Measurements from ENCODE around the gene PIK3R1.

The PIK3R1 gene

DNA sequence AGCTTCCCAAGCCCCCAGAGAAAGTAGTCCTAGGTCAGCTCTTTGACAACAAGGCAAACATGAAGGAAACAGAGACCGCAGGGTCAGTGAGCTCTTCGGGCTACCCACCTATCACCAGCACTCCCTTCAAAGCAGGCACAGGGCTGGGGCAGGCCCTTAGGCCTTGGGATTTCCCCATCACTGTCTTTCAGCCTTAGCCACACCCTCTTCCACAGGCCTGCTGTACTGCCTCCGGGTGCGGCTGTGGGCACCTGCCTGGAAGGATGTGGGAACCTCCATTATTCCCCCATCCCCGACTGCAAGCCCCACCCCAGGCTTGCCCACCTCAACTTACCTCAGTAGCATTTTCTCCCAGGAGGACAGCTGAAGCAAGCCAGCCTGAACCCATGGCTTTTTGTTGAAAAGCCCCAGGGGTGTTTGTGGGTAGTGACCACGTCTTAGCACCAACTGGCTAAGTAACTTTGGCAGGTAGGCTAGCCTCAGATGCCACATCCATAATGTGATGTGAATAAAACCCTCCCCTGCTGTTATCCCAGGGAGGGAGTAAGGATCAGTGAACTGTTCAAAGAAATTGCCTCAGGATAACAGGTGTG is 100.2 kb downstream of the PIK3R1 start:
- Histone ChIP-seq H3K27ac (ENCODE audit: low read depth, low read length) (no peak overlapping the region), H3K36me3 (ENCODE audit: insufficient read depth, low read length) (no peaks in the 10 kb centered on the region), H3K4me3 (ENCODE audit: low read length) (no peak overlapping the region), H3K9me3 (ENCODE audit: insufficient read depth, low read depth, low read length) (0 out of 2 replicates have a peak, but pooled peaks cover 3% of the 10 kb centered on the region), H3K4me1 (ENCODE audit: insufficient read depth, low read length) (no peaks in the 10 kb centered on the region), H3K27me3 (ENCODE audit: insufficient read depth, low read length) (no peaks in the 10 kb centered on the region), H3K9ac (ENCODE audit: low read depth, low read length) (no peak overlapping the region)
- 92% methylated on average over 6 of the region's 6 CpGs for WGBS

DNA sequence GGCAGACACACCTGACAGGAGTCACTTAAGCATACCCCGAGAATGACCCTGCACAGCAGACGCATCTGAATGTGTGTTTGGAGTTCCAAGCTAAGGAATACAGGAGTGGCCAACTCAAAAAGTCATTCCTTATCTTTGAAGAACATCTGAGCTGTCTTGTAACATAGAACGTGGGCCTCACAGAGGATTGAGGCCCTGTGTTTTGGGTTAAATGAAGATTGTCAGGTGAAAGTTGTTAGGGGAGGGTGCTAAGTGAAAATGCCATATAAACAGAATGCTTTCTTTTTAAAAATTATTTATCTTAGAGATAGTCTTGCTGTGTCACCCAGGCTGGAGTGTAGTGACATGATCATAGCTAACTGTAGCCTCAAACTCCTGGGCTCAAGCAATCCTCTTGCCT is 100.9 kb downstream of the PIK3R1 start:
- Histone ChIP-seq H3K9ac (ENCODE audit: low read depth, low read length) (no peak overlapping the region), H3K27me3 (ENCODE audit: insufficient read depth, low read length) (no peaks in the 10 kb centered on the region), H3K27ac (ENCODE audit: low read depth, low read length) (no peak overlapping the region), H3K4me1 (ENCODE audit: insufficient read depth, low read length) (no peaks in the 10 kb centered on the region), H3K4me3 (ENCODE audit: low read length) (no peak overlapping the region), H3K36me3 (ENCODE audit: insufficient read depth, low read length) (no peaks in the 10 kb centered on the region), H3K9me3 (ENCODE audit: insufficient read depth, low read depth, low read length) (0 out of 2 replicates have a peak, but pooled peaks cover 3% of the 10 kb centered on the region)
- WGBS: 94% methylated on average over 3 of the region's 3 CpGs

DNA sequence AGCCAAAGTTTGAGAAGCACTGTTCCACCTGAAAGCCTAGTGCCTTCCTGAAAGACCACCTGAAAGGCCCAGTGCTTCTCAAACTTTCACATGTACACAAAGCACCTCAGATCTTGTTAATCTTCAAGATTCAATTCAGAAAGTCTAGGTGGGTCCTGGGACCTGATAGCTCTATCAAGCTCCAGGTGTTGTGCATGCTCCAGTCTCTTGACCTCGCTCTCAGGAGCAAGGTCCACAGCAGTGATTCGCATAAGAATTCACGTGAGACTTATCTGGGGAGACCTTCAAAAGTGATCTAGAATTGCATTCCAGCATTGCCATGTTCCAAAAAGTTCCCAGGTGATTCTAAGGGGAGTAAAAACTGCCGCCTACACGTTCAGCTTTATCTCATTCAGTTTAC is 102.1 kb downstream of the PIK3R1 start:
- H3K36me3 ChIP-seq (ENCODE audit: insufficient read depth, low read length): no peaks in the 10 kb centered on the region
- 0 out of 2 replicates have a peak, but pooled peaks cover 3% of the 10 kb centered on the region for H3K9me3 ChIP-seq (ENCODE audit: insufficient read depth, low read depth, low read length)
- H3K4me3 ChIP-seq (ENCODE audit: low read length): no peak overlapping the region
- no peak overlapping the region for H3K9ac ChIP-seq (ENCODE audit: low read depth, low read length)
- H3K4me1 ChIP-seq (ENCODE audit: insufficient read depth, low read length): no peaks in the 10 kb centered on the region
- H3K27ac ChIP-seq (ENCODE audit: low read depth, low read length): no peak overlapping the region
- no peaks in the 10 kb centered on the region for H3K27me3 ChIP-seq (ENCODE audit: insufficient read depth, low read length)
- WGBS: 90% methylated on average over 5 of the region's 5 CpGs

DNA sequence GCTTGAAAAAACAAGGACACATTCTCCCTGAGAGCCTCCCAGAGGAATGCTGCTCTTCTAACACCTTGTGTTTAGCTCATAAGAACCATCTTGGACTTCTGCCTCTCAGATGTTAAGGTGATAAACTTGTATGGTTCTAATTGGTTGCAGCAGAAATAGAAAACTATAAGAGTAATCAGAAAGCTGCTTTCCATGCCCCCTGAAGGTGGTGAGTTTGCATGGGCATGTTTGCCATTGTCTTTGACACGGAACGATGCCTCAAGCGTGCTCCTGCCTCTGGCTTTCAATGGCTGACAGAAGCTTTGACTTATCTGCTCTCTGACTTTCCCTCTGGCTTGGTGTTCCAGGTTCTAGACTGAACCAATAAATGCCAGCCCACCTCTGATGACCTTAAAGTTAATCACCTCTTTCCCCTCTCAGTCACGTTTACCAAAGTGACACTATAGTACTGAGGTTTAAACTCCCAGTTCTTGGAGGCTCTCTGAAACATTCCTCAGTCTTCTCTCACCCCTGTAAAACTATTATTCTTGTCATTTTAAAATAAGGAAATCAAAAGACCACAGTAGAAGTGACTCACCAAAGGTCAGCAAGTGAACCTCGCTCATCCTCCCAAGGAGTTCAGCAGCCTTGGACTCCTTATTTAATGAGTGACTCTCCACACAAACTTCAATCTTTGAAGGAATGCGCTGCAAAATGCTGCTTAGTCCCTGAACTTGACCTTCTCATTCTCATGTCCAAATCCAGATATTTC is 103.6 kb downstream of the PIK3R1 start:
- WGBS: 94% methylated on average over 6 of the region's 6 CpGs
- Histone ChIP-seq H3K4me1 (ENCODE audit: insufficient read depth, low read length) (no peaks in the 10 kb centered on the region), H3K9me3 (ENCODE audit: insufficient read depth, low read depth, low read length) (0 out of 2 replicates have a peak, but pooled peaks cover 3% of the 10 kb centered on the region), H3K27me3 (ENCODE audit: insufficient read depth, low read length) (no peaks in the 10 kb centered on the region), H3K36me3 (ENCODE audit: insufficient read depth, low read length) (no peaks in the 10 kb centered on the region), H3K9ac (ENCODE audit: low read depth, low read length) (no peak overlapping the region), H3K27ac (ENCODE audit: low read depth, low read length) (no peak overlapping the region), H3K4me3 (ENCODE audit: low read length) (no peak overlapping the region)

DNA sequence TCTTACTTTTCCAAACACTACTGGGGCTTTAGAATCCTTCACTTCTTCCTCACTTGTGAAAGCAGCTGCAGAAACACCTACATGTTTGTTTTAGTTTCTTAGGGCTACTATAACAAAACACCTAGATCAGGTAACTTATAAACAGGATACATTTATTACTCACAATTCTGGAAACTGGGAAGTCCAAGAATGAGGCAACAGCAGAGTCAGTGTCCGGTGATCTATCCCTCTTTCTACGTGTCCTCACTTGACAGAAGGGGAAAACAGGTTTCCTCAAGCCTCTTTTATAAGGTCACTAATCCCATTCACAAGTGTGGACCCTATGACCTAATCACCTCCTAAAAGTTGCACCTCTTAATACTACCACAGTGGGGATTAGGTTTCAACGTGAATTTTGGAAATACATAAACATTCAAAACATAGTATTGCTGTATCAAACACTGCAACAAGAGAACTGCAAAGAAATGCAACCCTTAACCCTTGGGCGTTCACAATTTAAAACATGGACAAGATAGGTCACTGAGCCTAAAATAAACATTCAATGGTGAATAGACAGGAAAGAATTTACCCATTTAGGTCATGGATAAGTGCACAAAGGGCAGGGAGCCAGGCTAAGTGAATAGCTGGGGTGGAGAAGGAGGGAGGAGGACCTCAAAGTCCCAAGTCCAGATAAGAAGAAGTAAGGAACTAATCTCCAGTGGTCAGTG is 104.3 kb downstream of the PIK3R1 start:
- Histone ChIP-seq H3K27me3 (ENCODE audit: insufficient read depth, low read length) (no peaks in the 10 kb centered on the region), H3K4me1 (ENCODE audit: insufficient read depth, low read length) (no peaks in the 10 kb centered on the region), H3K36me3 (ENCODE audit: insufficient read depth, low read length) (no peaks in the 10 kb centered on the region), H3K9ac (ENCODE audit: low read depth, low read length) (no peak overlapping the region), H3K27ac (ENCODE audit: low read depth, low read length) (no peak overlapping the region), H3K9me3 (ENCODE audit: insufficient read depth, low read depth, low read length) (peaks cover 5% of the 10 kb centered on the region; the same call in 1 of the 2 replicates), H3K4me3 (ENCODE audit: low read length) (no peak overlapping the region)
- WGBS: 93% methylated on average over 4 of the region's 4 CpGs

DNA sequence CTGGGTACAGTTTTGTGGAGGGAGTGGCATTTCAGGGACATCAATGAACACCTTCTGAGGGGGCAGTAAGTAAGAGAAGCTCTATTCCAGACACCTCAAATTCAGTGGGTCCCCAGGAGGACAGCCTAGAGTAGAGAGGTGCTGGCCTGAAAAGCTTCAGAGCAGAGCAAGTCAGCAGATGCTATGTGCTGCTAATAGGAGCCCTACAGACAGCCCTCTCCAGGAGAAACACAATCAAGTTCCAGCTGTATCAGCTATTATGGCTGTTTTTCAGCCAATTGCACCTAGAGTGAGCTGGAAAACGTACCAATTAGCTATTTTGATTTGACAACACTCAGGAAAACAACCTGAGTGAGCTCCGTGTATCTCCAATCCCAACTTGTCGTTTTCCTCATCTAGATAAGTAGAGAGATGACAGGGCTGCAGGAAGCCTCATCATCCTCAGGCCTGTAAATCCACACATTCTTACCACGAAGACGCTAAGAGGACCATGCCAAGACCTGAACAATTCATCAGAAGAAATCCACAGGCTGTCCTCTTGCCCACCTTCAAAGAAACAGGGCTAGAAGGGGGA is 104.9 kb downstream of the PIK3R1 start:
- 89% methylated on average over 5 of the region's 5 CpGs for WGBS
- Histone ChIP-seq H3K4me3 (ENCODE audit: low read length) (no peak overlapping the region), H3K27ac (ENCODE audit: low read depth, low read length) (no peak overlapping the region), H3K36me3 (ENCODE audit: insufficient read depth, low read length) (no peaks in the 10 kb centered on the region), H3K4me1 (ENCODE audit: insufficient read depth, low read length) (no peaks in the 10 kb centered on the region), H3K27me3 (ENCODE audit: insufficient read depth, low read length) (no peaks in the 10 kb centered on the region), H3K9me3 (ENCODE audit: insufficient read depth, low read depth, low read length) (peaks cover 7% of the 10 kb centered on the region; the same call in 1 of the 2 replicates), H3K9ac (ENCODE audit: low read depth, low read length) (no peak overlapping the region)

DNA sequence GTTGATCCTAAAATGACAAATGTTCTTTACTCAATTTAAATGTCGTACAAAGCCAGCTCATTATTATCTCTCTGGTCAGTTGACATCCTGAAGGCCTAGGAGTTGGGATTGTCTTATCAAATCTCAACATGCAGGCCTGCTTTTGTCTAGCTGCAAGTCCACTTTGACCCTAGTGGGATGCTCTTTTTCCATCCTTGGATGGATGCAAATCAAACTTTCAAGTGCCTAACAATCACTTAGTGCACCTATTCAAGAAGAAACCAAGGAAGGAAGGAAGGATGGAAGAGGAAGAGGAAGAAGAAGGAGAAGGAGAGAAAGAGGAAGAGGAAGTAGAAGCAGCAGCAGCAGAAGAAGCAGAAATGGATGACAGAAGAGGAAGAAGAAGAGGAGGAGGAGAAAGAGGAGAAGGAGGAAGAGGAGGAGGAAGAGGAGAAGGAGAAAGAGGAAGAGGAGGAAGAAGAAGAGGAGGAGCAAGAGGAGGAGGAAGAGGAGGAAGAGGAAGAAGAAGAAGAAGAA is 109.6 kb downstream of the PIK3R1 start:
- Histone ChIP-seq H3K4me3 (ENCODE audit: low read length) (no peak overlapping the region), H3K27me3 (ENCODE audit: insufficient read depth, low read length) (no peaks in the 10 kb centered on the region), H3K36me3 (ENCODE audit: insufficient read depth, low read length) (no peaks in the 10 kb centered on the region), H3K9ac (ENCODE audit: low read depth, low read length) (no peak overlapping the region), H3K4me1 (ENCODE audit: insufficient read depth, low read length) (no peaks in the 10 kb centered on the region), H3K27ac (ENCODE audit: low read depth, low read length) (no peak overlapping the region), H3K9me3 (ENCODE audit: insufficient read depth, low read depth, low read length) (peaks cover 3% of the 10 kb centered on the region; the same call in 1 of the 2 replicates)
- WGBS: 100% methylated on average over 1 of the region's 1 CpG

DNA sequence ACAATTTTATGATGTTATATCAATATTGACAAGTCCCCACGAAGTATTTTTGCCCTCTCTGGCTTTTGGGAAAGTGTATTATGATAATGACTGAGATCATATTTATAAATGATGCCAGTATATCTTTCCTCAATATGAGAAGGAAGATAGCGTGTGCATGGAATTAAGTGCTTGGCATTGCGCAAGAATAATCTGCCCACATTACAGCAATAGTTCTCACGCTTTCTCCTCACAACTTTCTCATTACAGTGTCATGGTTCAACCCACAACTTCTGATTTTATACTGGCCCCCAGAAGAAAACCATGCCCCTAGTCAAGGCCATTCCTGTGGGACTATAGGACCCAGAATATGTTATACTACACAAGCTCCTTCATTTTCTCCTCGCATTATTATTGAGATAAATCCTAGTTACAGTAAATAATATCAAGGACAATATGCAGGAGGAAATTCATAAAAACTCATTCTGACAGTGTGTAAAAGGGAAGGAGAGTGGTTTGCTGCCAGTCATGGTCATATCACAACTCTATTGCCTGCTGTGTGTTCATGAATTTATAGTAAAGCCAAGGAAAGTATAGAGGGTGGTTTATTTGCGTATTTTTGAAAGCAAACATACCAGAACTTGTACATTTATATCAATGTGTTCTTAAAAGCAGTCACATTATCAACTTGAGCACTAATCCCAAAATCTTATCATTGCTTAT is 114.1 kb downstream of the PIK3R1 start:
- Histone ChIP-seq H3K27me3 (ENCODE audit: insufficient read depth, low read length) (no peaks in the 10 kb centered on the region), H3K9me3 (ENCODE audit: insufficient read depth, low read depth, low read length) (peaks cover 3% of the 10 kb centered on the region; the same call in 1 of the 2 replicates), H3K9ac (ENCODE audit: low read depth, low read length) (no peak overlapping the region), H3K4me3 (ENCODE audit: low read length) (no peak overlapping the region), H3K36me3 (ENCODE audit: insufficient read depth, low read length) (no peaks in the 10 kb centered on the region), H3K4me1 (ENCODE audit: insufficient read depth, low read length) (no peaks in the 10 kb centered on the region), H3K27ac (ENCODE audit: low read depth, low read length) (no peak overlapping the region)
- WGBS: 97% methylated on average over 3 of the region's 6 CpGs

DNA sequence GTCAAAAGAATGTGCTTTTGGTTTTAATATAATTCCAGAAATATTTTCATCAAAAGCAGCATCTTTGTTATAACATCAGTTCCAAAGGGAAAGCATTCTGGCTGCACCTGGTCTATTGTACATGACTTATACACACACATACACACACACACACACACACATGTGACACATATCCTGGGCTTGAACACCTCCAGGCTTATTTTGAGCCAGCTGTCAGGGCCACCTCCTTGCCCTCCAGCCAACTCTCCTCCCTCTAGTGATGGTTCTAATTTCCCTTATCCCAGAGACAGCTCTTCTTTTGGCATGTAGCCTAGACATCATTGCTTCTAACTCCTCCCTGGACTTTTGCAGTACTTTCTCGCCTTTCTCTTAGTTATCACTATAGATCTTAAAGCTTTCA is 115.0 kb downstream of the PIK3R1 start:
- Histone ChIP-seq H3K4me1 (ENCODE audit: insufficient read depth, low read length) (no peaks in the 10 kb centered on the region), H3K9ac (ENCODE audit: low read depth, low read length) (no peak overlapping the region), H3K27ac (ENCODE audit: low read depth, low read length) (no peak overlapping the region), H3K4me3 (ENCODE audit: low read length) (no peak overlapping the region), H3K27me3 (ENCODE audit: insufficient read depth, low read length) (no peaks in the 10 kb centered on the region), H3K36me3 (ENCODE audit: insufficient read depth, low read length) (no peaks in the 10 kb centered on the region), H3K9me3 (ENCODE audit: insufficient read depth, low read depth, low read length) (no peaks in the 10 kb centered on the region)
- WGBS: 100% methylated on average over 1 of the region's 1 CpG

DNA sequence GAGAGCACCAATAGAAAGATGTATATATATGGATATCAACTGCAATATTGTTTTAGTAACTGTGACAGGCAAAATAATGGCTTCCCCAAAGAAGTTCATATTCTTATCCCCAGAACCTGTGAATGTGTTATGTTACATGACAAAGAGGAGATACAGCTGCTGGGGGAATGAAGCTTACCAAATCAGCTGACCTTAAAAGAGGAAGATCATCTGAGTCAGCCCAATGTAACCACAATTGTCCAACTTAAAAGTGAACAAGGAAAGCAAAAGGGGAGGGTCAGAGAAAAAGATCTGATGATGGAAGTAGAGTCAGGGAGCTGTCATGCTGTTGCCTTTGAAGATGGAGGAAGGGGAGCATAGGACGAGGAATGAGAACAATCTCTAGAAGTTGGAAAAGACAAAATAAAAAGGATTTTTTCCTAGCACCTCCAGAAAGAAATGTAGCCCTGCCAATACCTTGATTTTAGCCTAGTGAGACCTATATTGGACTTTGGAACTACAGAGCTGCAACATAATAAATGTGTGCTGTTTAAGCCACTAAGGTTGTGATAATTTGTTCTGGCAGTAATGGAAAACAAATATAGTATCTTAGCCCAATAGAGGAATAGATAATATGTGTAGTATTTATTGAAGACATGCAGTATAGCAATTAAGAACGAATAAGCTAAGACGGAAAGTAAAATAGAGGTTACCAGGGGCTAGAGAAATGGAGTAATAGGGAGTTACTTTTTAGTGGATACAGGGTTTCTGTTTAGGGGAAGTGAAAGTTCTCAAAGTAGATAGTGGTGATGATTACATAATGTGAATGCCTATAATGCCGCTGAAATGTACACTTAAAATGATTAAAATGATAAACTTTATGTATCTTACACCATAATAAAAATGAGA is 115.9 kb downstream of the PIK3R1 start:
- 91% methylated on average over 3 of the region's 4 CpGs for WGBS
- H3K27ac ChIP-seq (ENCODE audit: low read depth, low read length): no peak overlapping the region
- no peak overlapping the region for H3K4me3 ChIP-seq (ENCODE audit: low read length)
- no peaks in the 10 kb centered on the region for H3K4me1 ChIP-seq (ENCODE audit: insufficient read depth, low read length)
- no peaks in the 10 kb centered on the region for H3K9me3 ChIP-seq (ENCODE audit: insufficient read depth, low read depth, low read length)
- H3K9ac ChIP-seq (ENCODE audit: low read depth, low read length): no peak overlapping the region
- H3K27me3 ChIP-seq (ENCODE audit: insufficient read depth, low read length): no peaks in the 10 kb centered on the region
- H3K36me3 ChIP-seq (ENCODE audit: insufficient read depth, low read length): no peaks in the 10 kb centered on the region
